Uterus (tissue), 2 donors: ENCODE results near the gene TRIM44.

ENCODE experiments used
- CTCF ChIP-seq, 4 experiments: fragments of 200-600 bp in 2 of 4; fragments of 450-650 bp in 2 of 4; sonication (generic) in 2 of 4; IDR thresholded peaks; one replicate each; pipeline ENCODE4 v1.5.1; 2016 to 2019; ENCODE audit warnings: antibody characterized with exemption in 4 of 4, mild to moderate bottlenecking in 2 of 4, moderate library complexity in 1 of 4
- POLR2A ChIP-seq, 2 donors: fragments of 450-650 bp; IDR thresholded peaks; one replicate each; pipeline ENCODE4 v1.6.1; 2016; ENCODE audit warnings: antibody characterized with exemption in 2 of 2, mild to moderate bottlenecking in 1 of 2, moderate library complexity in 1 of 2

GRCh38 chr11:35748644-35749043 lies 86.1 kb downstream of the TRIM44 start:
- no peak for TF ChIP-seq POLR2A (IDR thresholded peaks at IDR 0.05)
- TF ChIP-seq CTCF (IDR thresholded peaks at IDR 0.05) = no peak
